Stimulated activated CD8-positive, alpha-beta memory T cell treated with anti-CD3 and anti-CD28 coated beads, Interleukin-4, amount 100 ng/mL, for 1 hour (primary cell): ENCODE measurements around the gene SRSF3.
"Not testable (repeated sequence)": the region's sequence is repeated elsewhere in the genome, so short reads cannot be mapped to it uniquely, and the experiment has no call there.

ENCODE experiments used
- DNase-seq, 2 donors: peaks; one replicate each; pipeline ENCODE4 v3.0.0-alpha.2; 2020; ENCODE audit warnings: low read depth in 2 of 2, low spot score in 1 of 2

Gene SRSF3

GRCh38 chr6:36574679-36575078 is 19.5 kb upstream of the SRSF3 start:
- no peak for DNase-seq

GRCh38 chr6:36576578-36576977 is 17.6 kb upstream of the SRSF3 start:
- no peak for DNase-seq

- no peak for DNase-seq
Measured at GRCh38 chr6:36577301-36577700, 16.9 kb upstream of the SRSF3 start.

GRCh38 chr6:36578030-36578429 is 16.1 kb upstream of the SRSF3 start:
- no peak for DNase-seq

- no peak for DNase-seq
Measured at GRCh38 chr6:36578431-36578830, 15.7 kb upstream of the SRSF3 start.

- DNase-seq: no peak
Measured at GRCh38 chr6:36580184-36580526, 14.0 kb upstream of the SRSF3 start.

GRCh38 chr6:36581716-36582115 is 12.4 kb upstream of the SRSF3 start:
- no peak for DNase-seq

- no peak for DNase-seq
Measured at GRCh38 chr6:36586606-36587005, 7.6 kb upstream of the SRSF3 start.

GRCh38 chr6:36589025-36589400 is 5.1 kb upstream of the SRSF3 start:
- DNase-seq: not testable (repeated sequence)

- DNase-seq: no peak
Measured at GRCh38 chr6:36590237-36590636, 3.9 kb upstream of the SRSF3 start.

- no peak for DNase-seq
Measured at GRCh38 chr6:36592221-36592655, 1.9 kb upstream of the SRSF3 start.

- DNase-seq: peak in 1 of 2 donors; percentile 23
Measured at GRCh38 chr6:36593569-36594028, 563 bp upstream of the SRSF3 start.

GRCh38 chr6:36594816-36595643 is 868 bp downstream of the SRSF3 start:
- no peak for DNase-seq

GRCh38 chr6:36596356-36596755 is 2.2 kb downstream of the SRSF3 start:
- DNase-seq: no peak

- DNase-seq: no peak
Measured at GRCh38 chr6:36597775-36598174, 3.6 kb downstream of the SRSF3 start.

- DNase-seq: no peak
Measured at GRCh38 chr6:36598326-36598725, 4.2 kb downstream of the SRSF3 start.

- DNase-seq: no peak
Measured at GRCh38 chr6:36598739-36599318, 4.7 kb downstream of the SRSF3 start.

GRCh38 chr6:36599791-36600209 is 5.6 kb downstream of the SRSF3 start:
- DNase-seq: peak in 1 of 2 donors; percentile 25

GRCh38 chr6:36600564-36601146 is 6.5 kb downstream of the SRSF3 start:
- DNase-seq: no peak

- not testable (repeated sequence) for DNase-seq
Measured at GRCh38 chr6:36601818-36602217, 7.7 kb downstream of the SRSF3 start.

- DNase-seq: no peak
Measured at GRCh38 chr6:36603222-36604089, 9.3 kb downstream of the SRSF3 start.
